GM12878 (cell line): ENCODE measurements around the gene C4orf51. TPM values are rescaled to one million over a fixed set of nuclear protein-coding genes. Genes with fewer than 3 reads are reported as not detected.

ENCODE experiments used
- ATAC-seq: fragments of 200-7000 bp; cut with Tn5 transposase; 3 replicates; pipeline ENCODE4 v1.9.1; 2020; ENCODE audit warnings: mild to moderate bottlenecking, moderate library complexity
- BruUV-seq: library from RNA; stranded (reverse); fragments of 400-500 nt; replicated peaks from 2 replicates; lab custom pipeline; 2021; lab: Mats Ljungman, UMichigan
- CTCF ChIA-PET: fragments of 300-600 bp; sonication (Branson Sonifier 250); formaldehyde crosslinking; extraction: SDS; loops from one replicate; lab custom pipeline; 2021; ENCODE audit warnings: inconsistent platforms; lab: Yijun Ruan, JAX
- POLR2A ChIA-PET: fragments of 350-600 bp; formaldehyde crosslinking; extraction: SDS; loops from one replicate; lab custom pipeline; 2021; ENCODE audit warnings: inconsistent platforms; lab: Charles Lee
- RAD21 ChIA-PET: fragments of 300-600 bp; sonication (Branson Sonifier 250); formaldehyde crosslinking; loops from one replicate; lab custom pipeline; 2023; ENCODE audit warnings: antibody characterized with exemption; ENCODE audit not compliant: unreplicated experiment; lab: Charles Lee
- SMC1A ChIA-PET: fragments of 300-600 bp; sonication (Branson Sonifier 250); formaldehyde crosslinking; loops from one replicate; lab custom pipeline; 2023; ENCODE audit not compliant: unreplicated experiment, uncharacterized antibody; lab: Charles Lee
- DNase-seq: peaks from one replicate; pipeline ENCODE4 v3.0.0-alpha.2; 2011; ENCODE audit warnings: low read depth, low spot score
- FAIRE-seq: peaks from 3 replicates; lab custom pipeline; 2011; peaks lifted over from hg19 to GRCh38; lab: Jason Lieb, UNC
- H2AFZ ChIP-seq: 2 replicates; pipeline ENCODE4 v1.6.0; 2011; ENCODE audit warnings: low read depth, low read length, control low read depth; ENCODE audit not compliant: control insufficient read depth
- H3K27ac ChIP-seq: 2 replicates; pipeline ENCODE4 v1.5.1; 2011; ENCODE audit warnings: control low read depth; ENCODE audit not compliant: control insufficient read depth, insufficient read depth
- H3K27me3 ChIP-seq, 2 experiments: replicated peaks in 1 of 2; 2 replicates each; pipeline versions ENCODE4 v1.6.0 to v1.6.1; 2011; ENCODE audit warnings: low read length in 1 of 2; ENCODE audit not compliant: control insufficient read depth in 2 of 2, insufficient read depth in 2 of 2
- H3K36me3 ChIP-seq, 2 experiments: 2 replicates each; pipeline ENCODE4 v1.5.1; 2011; ENCODE audit warnings: low read length in 1 of 2; ENCODE audit not compliant: control insufficient read depth in 2 of 2, insufficient read depth in 2 of 2
- H3K4me1 ChIP-seq: 2 replicates; pipeline ENCODE4 v1.6.1; 2011; ENCODE audit warnings: mild to moderate bottlenecking, low read length, moderate library complexity, mixed read lengths; ENCODE audit not compliant: control insufficient read depth, insufficient read depth
- H3K4me2 ChIP-seq: 2 replicates; pipeline ENCODE4 v1.6.0; 2011; ENCODE audit warnings: control low read depth; ENCODE audit not compliant: control insufficient read depth, insufficient read depth
- H3K4me3 ChIP-seq: fragments of 200-600 bp; sonication (generic); 2 replicates; pipeline ENCODE4 v1.5.1; 2016
- H3K79me2 ChIP-seq: 2 replicates; pipeline ENCODE4 v1.6.0; 2011; ENCODE audit warnings: low read length; ENCODE audit not compliant: control insufficient read depth, insufficient read depth
- H3K9ac ChIP-seq: 2 replicates; pipeline ENCODE4 v1.8.0; 2011; ENCODE audit warnings: low read length, control low read depth, mixed read lengths; ENCODE audit not compliant: control insufficient read depth, insufficient read depth
- H3K9me3 ChIP-seq: replicated peaks from 3 replicates; pipeline ENCODE4 v1.5.1; 2011; ENCODE audit warnings: mild to moderate bottlenecking, low read length; ENCODE audit not compliant: control insufficient read depth, insufficient read depth
- H4K20me1 ChIP-seq: 2 replicates; pipeline ENCODE4 v1.6.0; 2011; ENCODE audit not compliant: control insufficient read depth, insufficient read depth
- BCLAF1 ChIP-seq: fragments of 450-650 bp; IDR thresholded peaks from 2 replicates; pipeline ENCODE4 v1.6.1; 2017; ENCODE audit warnings: antibody characterized with exemption, mild to moderate bottlenecking, moderate library complexity
- CBX5 ChIP-seq: sonication (generic); IDR thresholded peaks from 2 replicates; pipeline ENCODE4 v1.6.1; 2016; ENCODE audit warnings: low read depth, moderate library complexity, mild to moderate bottlenecking, inconsistent platforms
- CHD2 ChIP-seq: IDR thresholded peaks from 2 replicates; pipeline ENCODE4 v1.6.1; 2011; ENCODE audit warnings: low read depth, low read length, improper control_type of control experiment, borderline replicate concordance
- E4F1 ChIP-seq: fragments of 450-650 bp; IDR thresholded peaks from 2 replicates; pipeline ENCODE4 v1.6.1; 2018; ENCODE audit warnings: borderline replicate concordance, mild to moderate bottlenecking; ENCODE audit not compliant: partially characterized antibody
- LARP7 ChIP-seq: fragments of 450-650 bp; IDR thresholded peaks from 2 replicates; pipeline ENCODE4 v1.6.1; 2017; ENCODE audit warnings: mild to moderate bottlenecking
- NBN ChIP-seq: fragments of 450-650 bp; IDR thresholded peaks from 2 replicates; pipeline ENCODE4 v1.6.1; 2016
- NR2C2 ChIP-seq: IDR thresholded peaks from 2 replicates; pipeline ENCODE4 v1.6.1; 2011; ENCODE audit warnings: borderline replicate concordance, low read depth; ENCODE audit not compliant: control insufficient read depth, insufficient read length
- PML ChIP-seq: IDR thresholded peaks from 2 replicates; pipeline ENCODE4 v1.6.1; 2012; ENCODE audit warnings: low read length, inconsistent platforms
- POLR2AphosphoS5 ChIP-seq: IDR thresholded peaks from 2 replicates; pipeline ENCODE4 v1.6.1; 2011; ENCODE audit warnings: mild to moderate bottlenecking, low read length, inconsistent platforms
- REST ChIP-seq: IDR thresholded peaks from 2 replicates; pipeline ENCODE4 v1.6.1; 2012; ENCODE audit warnings: mild to moderate bottlenecking, low read depth, low read length
- SUPT20H ChIP-seq: IDR thresholded peaks from 2 replicates; pipeline ENCODE4 v1.6.1; 2011; ENCODE audit warnings: low read depth, mild to moderate bottlenecking, low read length, moderate library complexity, borderline replicate concordance; ENCODE audit not compliant: control insufficient read depth
- TCF12 ChIP-seq: IDR thresholded peaks from 2 replicates; pipeline ENCODE4 v1.6.1; 2011; ENCODE audit warnings: low read depth, mild to moderate bottlenecking, low read length
- USF1 ChIP-seq: IDR thresholded peaks from 2 replicates; pipeline ENCODE4 v1.6.1; 2011; ENCODE audit warnings: borderline replicate concordance, low read depth, mild to moderate bottlenecking, moderate library complexity, mixed read lengths, low read length; ENCODE audit not compliant: insufficient read depth; ENCODE audit errors: extremely low read length
- WGBS: methylation state at CpG from one replicate; pipeline ENCODE4 v1.1.6; 2016; ENCODE audit warnings: low lambda C conversion rate; ENCODE audit not compliant: insufficient replicate concordance, insufficient coverage; ENCODE audit errors: missing lambda C conversion rate; 5-methylcytosine and 5-hydroxymethylcytosine counted together
- in situ Hi-C: fragments of 300-500 bp; cut with MboI; formaldehyde crosslinking; loops from 9 replicates; pipeline ENCODE4 v1.14.3; 2018; ENCODE audit warnings: mixed read lengths
- intact Hi-C: fragments of 100-400 bp; cut with micrococcal nuclease; formaldehyde crosslinking; loops from one replicate; pipeline ENCODE4 v1.14.2; 2022; ENCODE audit not compliant: unreplicated experiment
- polyA plus RNA-seq, 11 experiments: library from polyadenylated mRNA; depleted of rRNA in 4 of 11; unstranded in 6 of 11; stranded (reverse) in 5 of 11; fragments of >200 nt; fragmentation: Nextera tagmentation in 4 of 11; fragmentation: Illumina TruSeq in 1 of 11; extraction: Ambion mirVana in 4 of 11; extraction: Trizol in 1 of 11; gene quantifications; 1 replicate in 1 of 11; 2 replicates in 10 of 11; pipeline versions ENCODE4 v1.2.1 to v1.2.3, GENCODE V29; 2011 to 2016; ENCODE audit warnings: inconsistent platforms in 2 of 11, missing spikeins in 2 of 11, low read depth in 1 of 11
- total RNA-seq, 4 experiments: library from RNA; depleted of rRNA in 3 of 4; stranded (reverse); fragments of >200 nt in 3 of 4; fragmentation: Illumina TruSeq in 1 of 4; extraction: Trizol in 1 of 4; gene quantifications; 2 replicates each; pipeline versions ENCODE4 v1.2.1 to v1.2.3, GENCODE V29; 2013 to 2021

The C4orf51 gene
- total and polyA plus RNA-seq, 10 of the 15 experiments (the other 5 are each of a cell fraction or from before 2014, with no cell fraction given): not detected

- no peak overlapping the region for H3K9ac ChIP-seq
- H3K4me3 ChIP-seq: no peak overlapping the region
- SMC1A ChIA-PET: interaction anchor here (1.0 kb wide), 1 partner anchor 113 kb away, joined by 3 read pairs; no protein-coding TSS in a partner anchor
- H3K27ac ChIP-seq: no peak overlapping the region
- peaks cover 12% of the 10 kb centered on the region for H3K4me1 ChIP-seq
- intact Hi-C loops: loop anchor here (5.0 kb wide), 2 partner anchors 113 to 207 kb away; partner anchors contain the start of genes MMAA and ZNF827
- no peaks in the 10 kb centered on the region for H3K9me3 ChIP-seq
- H3K36me3 ChIP-seq: no peaks in the 10 kb centered on the region
- RAD21 ChIA-PET: no interaction called here
- BruUV-seq: no TSS peak
- H3K4me2 ChIP-seq: no peak overlapping the region
- ATAC-seq: no peak
- H4K20me1 ChIP-seq: no peaks in the 10 kb centered on the region
- no peak for DNase-seq
- CTCF ChIA-PET: no interaction called here
- in situ Hi-C loops: no loop called here
- POLR2A ChIA-PET: no interaction called here
- no peak for FAIRE-seq
- H3K79me2 ChIP-seq: no peaks in the 10 kb centered on the region
- WGBS: 89% methylated on average over 5 of the region's 5 CpGs
- TF ChIP-seq PML: no peak
- no peak for TF ChIP-seq NR2C2
- TF ChIP-seq NBN: no peak
- no peak for TF ChIP-seq CBX5
- TF ChIP-seq CHD2: no peak
- no peak for TF ChIP-seq LARP7
- no peak for TF ChIP-seq TCF12
- TF ChIP-seq REST: no peak
- TF ChIP-seq USF1: no peak
- no peak for TF ChIP-seq E4F1
- TF ChIP-seq BCLAF1: no peak
- no peak for TF ChIP-seq SUPT20H
- no peak for TF ChIP-seq POLR2AphosphoS5
- no peaks in the 10 kb centered on the region for H3K27me3 ChIP-seq
- no peak overlapping the region for H2AFZ ChIP-seq
Observed at GRCh38 chr4:145730026-145730425, 50.1 kb downstream of the C4orf51 start.
